Skeletal muscle tissue (tissue), 4 donors: ENCODE data around the gene FZR1. TPM values are rescaled to one million over a fixed set of nuclear protein-coding genes. Genes with fewer than 3 reads are reported as not detected.

Source experiments
- H3K27ac ChIP-seq: one replicate; pipeline ENCODE4 v1.7.0; 2013; ENCODE audit warnings: mild to moderate bottlenecking, low read depth, low read length, inconsistent platforms
- H3K27me3 ChIP-seq, 3 donors: one replicate each; pipeline ENCODE4 v1.7.0; 2013; ENCODE audit warnings: low read length in 3 of 3; ENCODE audit not compliant: control insufficient read depth in 3 of 3, insufficient read depth in 3 of 3
- H3K36me3 ChIP-seq, 3 donors: one replicate each; pipeline ENCODE4 v1.7.0; 2013; ENCODE audit warnings: low read length in 3 of 3; ENCODE audit not compliant: control insufficient read depth in 3 of 3, insufficient read depth in 3 of 3
- H3K4me1 ChIP-seq, 3 donors: one replicate each; pipeline ENCODE4 v1.7.0; 2013; ENCODE audit warnings: low read length in 3 of 3, mild to moderate bottlenecking in 3 of 3; ENCODE audit not compliant: control insufficient read depth in 3 of 3, insufficient read depth in 3 of 3
- H3K4me3 ChIP-seq, 3 donors: one replicate each; pipeline ENCODE4 v1.7.0; 2013; ENCODE audit warnings: low read length in 3 of 3
- H3K9ac ChIP-seq, 3 donors: one replicate each; pipeline ENCODE4 v1.7.0; 2013; ENCODE audit warnings: low read length in 3 of 3, mild to moderate bottlenecking in 3 of 3, moderate library complexity in 2 of 3, low read depth in 1 of 3
- H3K9me3 ChIP-seq, 3 donors: one replicate each; pipeline ENCODE4 v1.7.0; 2013; ENCODE audit warnings: low read length in 3 of 3; ENCODE audit not compliant: control insufficient read depth in 3 of 3
- total RNA-seq: library from RNA; depleted of rRNA; stranded (reverse); fragments of >200 nt; gene quantifications from one replicate; pipeline ENCODE4 v1.2.3, GENCODE V29; 2014
- donor health status: Osteomylitis.

Gene FZR1
- total RNA-seq, 1 donor from 2014 or later = 14.6 TPM

GRCh38 chr19:3479834-3480215 is 26.3 kb upstream of the FZR1 start:
- Histone ChIP-seq H3K9ac (no peak overlapping the region), H3K4me3 (no peak overlapping the region), H3K9me3 (no peaks in the 10 kb centered on the region), H3K27ac (no peak overlapping the region), H3K36me3 (no peaks in the 10 kb centered on the region), H3K27me3 (peaks cover 54 to 61% (median 57%) of the 10 kb centered on the region in 3 donors), H3K4me1 (no peaks in the 10 kb centered on the region)

- no peaks in the 10 kb centered on the region for H3K4me1 ChIP-seq
- H3K4me3 ChIP-seq = no peak within 1 kb of the TSS
- H3K27me3 ChIP-seq = peaks cover 54 to 61% (median 54%) of the 10 kb centered on the region in 3 donors
- no peaks in the 10 kb centered on the region for H3K36me3 ChIP-seq
- no peaks in the 10 kb centered on the region for H3K9me3 ChIP-seq
- no peak within 1 kb of the TSS for H3K9ac ChIP-seq
- no peak within 1 kb of the TSS for H3K27ac ChIP-seq
These were observed 25.6 kb upstream of the FZR1 start, which contains the start of gene SMIM24 for GRCh38 chr19:3480383-3481091. Gene SMIM24 (minus strand): TSS chr19:3480525. CDS start chr19:3480463, 62 bp downstream.

GRCh38 chr19:3481241-3482090 is 24.6 kb upstream of the FZR1 start:
- Histone ChIP-seq H3K36me3 (no peaks in the 10 kb centered on the region), H3K9me3 (no peaks in the 10 kb centered on the region), H3K27ac (no peak overlapping the region), H3K27me3 (peaks cover 45 to 57% (median 49%) of the 10 kb centered on the region in 3 donors), H3K4me3 (no peak overlapping the region), H3K4me1 (no peaks in the 10 kb centered on the region), H3K9ac (no peak overlapping the region)

- Histone ChIP-seq H3K27me3 (peaks cover 39 to 50% (median 47%) of the 10 kb centered on the region in 3 donors), H3K9ac (no peak overlapping the region), H3K4me1 (no peaks in the 10 kb centered on the region), H3K4me3 (no peak overlapping the region), H3K27ac (no peak overlapping the region), H3K9me3 (no peaks in the 10 kb centered on the region), H3K36me3 (no peaks in the 10 kb centered on the region)
These were observed 23.4 kb upstream of the FZR1 start for GRCh38 chr19:3482507-3483225.

GRCh38 chr19:3483226-3483628 is 22.9 kb upstream of the FZR1 start, which contains the start of gene SMIM44:
Gene SMIM44 (minus strand): TSS chr19:3483441. CDS start chr19:3483403, 38 bp downstream.
- Histone ChIP-seq H3K9ac (no peak within 1 kb of the TSS), H3K27ac (no peak within 1 kb of the TSS), H3K4me1 (no peaks in the 10 kb centered on the region), H3K36me3 (peaks cover 0 to 2% (median 0%) of the 10 kb centered on the region in 3 donors), H3K9me3 (no peaks in the 10 kb centered on the region), H3K27me3 (peaks cover 33 to 45% (median 44%) of the 10 kb centered on the region in 3 donors), H3K4me3 (no peak within 1 kb of the TSS)

GRCh38 chr19:3491396-3492119 is 14.6 kb upstream of the FZR1 start:
- Histone ChIP-seq H3K4me3 (no peak overlapping the region), H3K9me3 (no peaks in the 10 kb centered on the region), H3K9ac (no peak overlapping the region), H3K27me3 (no peaks in the 10 kb centered on the region), H3K36me3 (peaks cover 24 to 35% (median 27%) of the 10 kb centered on the region in 3 donors), H3K4me1 (no peaks in the 10 kb centered on the region), H3K27ac (no peak overlapping the region)

- Histone ChIP-seq H3K27me3 (no peaks in the 10 kb centered on the region), H3K4me1 (no peaks in the 10 kb centered on the region), H3K4me3 (no peak overlapping the region), H3K27ac (no peak overlapping the region), H3K9ac (no peak overlapping the region), H3K9me3 (no peaks in the 10 kb centered on the region), H3K36me3 (peaks cover 26 to 40% (median 35%) of the 10 kb centered on the region in 3 donors)
These were observed 13.8 kb upstream of the FZR1 start for GRCh38 chr19:3492131-3492839.

GRCh38 chr19:3492919-3493318 is 13.2 kb upstream of the FZR1 start:
- H3K4me1 ChIP-seq = no peaks in the 10 kb centered on the region
- H3K36me3 ChIP-seq = peaks cover 26 to 42% (median 35%) of the 10 kb centered on the region in 3 donors

GRCh38 chr19:3493651-3494050 is 12.5 kb upstream of the FZR1 start:
- no peaks in the 10 kb centered on the region for H3K27me3 ChIP-seq
- peaks cover 26 to 39% (median 35%) of the 10 kb centered on the region in 3 donors for H3K36me3 ChIP-seq
- H3K9me3 ChIP-seq = no peaks in the 10 kb centered on the region
- H3K4me3 ChIP-seq = no peak overlapping the region
- no peaks in the 10 kb centered on the region for H3K4me1 ChIP-seq
- H3K9ac ChIP-seq = no peak overlapping the region
- no peak overlapping the region for H3K27ac ChIP-seq

More at GRCh38 chr19:3492919-3493318, 13.2 kb upstream of the FZR1 start:
- H3K9ac ChIP-seq = no peak overlapping the region
- H3K4me3 ChIP-seq = no peak overlapping the region
- H3K27me3 ChIP-seq = no peaks in the 10 kb centered on the region
- H3K27ac ChIP-seq = no peak overlapping the region
- no peaks in the 10 kb centered on the region for H3K9me3 ChIP-seq
